PC-3 (cell line): ENCODE measurements around the gene PGAM1.
"Not testable (repeated sequence)": the region's sequence is repeated elsewhere in the genome, so short reads cannot be mapped to it uniquely, and the experiment has no call there.

Experiments used
- CTCF ChIP-seq: fragments of 300-600 bp; sonication (generic); conservative IDR thresholded peaks from 2 replicates; pipeline ENCODE4 v1.5.1; 2017; ENCODE audit warnings: antibody characterized with exemption, low read depth, mild to moderate bottlenecking, low read length
- EZH2 ChIP-seq: fragments of 300-600 bp; sonication (generic); IDR thresholded peaks from one replicate; pipeline ENCODE4 v1.6.1; 2017; ENCODE audit warnings: antibody characterized with exemption, mild to moderate bottlenecking, low read length; ENCODE audit not compliant: unreplicated experiment

- not testable (repeated sequence) for TF ChIP-seq CTCF, EZH2
These were observed 19.5 kb upstream of the PGAM1 start for GRCh38 chr10:97406483-97406882.
